DND-41 (cell line): ENCODE data around the gene CDHR2.

ENCODE experiments used
- ATAC-seq: fragments of 200-7000 bp; cut with Tn5 transposase; 3 replicates; pipeline ENCODE4 v1.9.1; 2021; ENCODE audit warnings: low read depth; ENCODE audit not compliant: insufficient read depth
- DNase-seq: peaks from one replicate; pipeline ENCODE4 v3.0.0-alpha.2; 2020
- H2AFZ ChIP-seq: 2 replicates; pipeline ENCODE4 v1.6.0; 2012; ENCODE audit warnings: low read depth, low read length
- H3K27ac ChIP-seq: 2 replicates; pipeline ENCODE4 v1.5.1; 2012; ENCODE audit warnings: low read length, inconsistent platforms
- H3K27me3 ChIP-seq: fragments of 200-600 bp; sonication (generic); 2 replicates; pipeline ENCODE4 v1.6.0; 2012; ENCODE audit warnings: low read length, mild to moderate bottlenecking, inconsistent platforms; ENCODE audit not compliant: insufficient read depth, poor library complexity
- H3K36me3 ChIP-seq: 2 replicates; pipeline ENCODE4 v1.5.1; 2012; ENCODE audit warnings: low read length, inconsistent platforms; ENCODE audit not compliant: insufficient read depth
- H3K4me1 ChIP-seq: 2 replicates; pipeline ENCODE4 v1.5.1; 2012; ENCODE audit warnings: mild to moderate bottlenecking, low read length; ENCODE audit not compliant: insufficient read depth
- H3K4me2 ChIP-seq: 2 replicates; pipeline ENCODE4 v1.6.0; 2012; ENCODE audit warnings: mild to moderate bottlenecking, moderate library complexity, low read length, inconsistent platforms; ENCODE audit not compliant: insufficient read depth
- H3K4me3 ChIP-seq, 2 experiments: fragments of 200-600 bp in 1 of 2; shearing (Covaris generic) in 1 of 2; 2 replicates each; pipeline ENCODE4 v1.5.1; 2012 to 2016; ENCODE audit warnings: inconsistent platforms in 2 of 2, low read length in 2 of 2, mild to moderate bottlenecking in 2 of 2, low read depth in 1 of 2, moderate library complexity in 1 of 2
- H3K79me2 ChIP-seq: 2 replicates; pipeline ENCODE4 v1.6.0; 2012; ENCODE audit warnings: low read length, inconsistent platforms; ENCODE audit not compliant: insufficient read depth
- H3K9ac ChIP-seq: 2 replicates; pipeline ENCODE4 v1.6.0; 2012; ENCODE audit warnings: low read depth, mild to moderate bottlenecking, inconsistent platforms, low read length, moderate library complexity
- H3K9me3 ChIP-seq: 2 replicates; pipeline ENCODE4 v1.5.1; 2012; ENCODE audit warnings: low read length, moderate library complexity, mild to moderate bottlenecking, inconsistent platforms; ENCODE audit not compliant: insufficient read depth, severe bottlenecking
- H4K20me1 ChIP-seq: 2 replicates; pipeline ENCODE4 v1.6.0; 2012; ENCODE audit warnings: low read length; ENCODE audit not compliant: insufficient read depth
- EZH2 ChIP-seq: IDR thresholded peaks from 3 replicates; pipeline ENCODE4 v1.6.1; 2012; ENCODE audit warnings: borderline replicate concordance, low read depth, mild to moderate bottlenecking, moderate library complexity, low read length, inconsistent platforms; ENCODE audit not compliant: severe bottlenecking
- TF ChIP-seq, protein P1 (sequence below): IDR thresholded peaks from 2 replicates; pipeline ENCODE4 v1.5.1; 2012; ENCODE audit warnings: borderline replicate concordance, low read length, moderate library complexity, mild to moderate bottlenecking; ENCODE audit not compliant: poor library complexity, severe bottlenecking; ENCODE audit errors: extremely low read depth

Gene CDHR2

DNA sequence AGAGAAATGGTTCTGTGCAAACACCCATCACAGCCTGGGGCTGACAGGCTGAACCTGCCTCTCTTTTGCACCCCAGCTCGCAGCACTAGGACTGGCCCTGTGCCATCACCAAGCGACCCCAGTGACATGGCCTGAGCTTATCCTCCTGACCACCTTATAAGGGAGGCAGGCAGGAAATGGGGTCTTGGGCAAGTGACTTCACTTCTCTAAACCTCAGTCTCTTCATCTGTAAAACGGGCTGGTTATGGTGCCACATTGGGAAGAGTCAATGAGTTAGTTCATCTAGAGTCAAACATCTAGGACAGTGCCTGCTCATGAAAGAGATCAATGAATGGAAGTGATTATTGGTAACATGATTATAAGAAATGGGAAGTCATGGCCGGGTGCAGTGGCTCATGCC lies 75.0 kb downstream of the CDHR2 start:
- no peak for TF ChIP-seq EZH2
- TF ChIP-seq, protein P1, sequence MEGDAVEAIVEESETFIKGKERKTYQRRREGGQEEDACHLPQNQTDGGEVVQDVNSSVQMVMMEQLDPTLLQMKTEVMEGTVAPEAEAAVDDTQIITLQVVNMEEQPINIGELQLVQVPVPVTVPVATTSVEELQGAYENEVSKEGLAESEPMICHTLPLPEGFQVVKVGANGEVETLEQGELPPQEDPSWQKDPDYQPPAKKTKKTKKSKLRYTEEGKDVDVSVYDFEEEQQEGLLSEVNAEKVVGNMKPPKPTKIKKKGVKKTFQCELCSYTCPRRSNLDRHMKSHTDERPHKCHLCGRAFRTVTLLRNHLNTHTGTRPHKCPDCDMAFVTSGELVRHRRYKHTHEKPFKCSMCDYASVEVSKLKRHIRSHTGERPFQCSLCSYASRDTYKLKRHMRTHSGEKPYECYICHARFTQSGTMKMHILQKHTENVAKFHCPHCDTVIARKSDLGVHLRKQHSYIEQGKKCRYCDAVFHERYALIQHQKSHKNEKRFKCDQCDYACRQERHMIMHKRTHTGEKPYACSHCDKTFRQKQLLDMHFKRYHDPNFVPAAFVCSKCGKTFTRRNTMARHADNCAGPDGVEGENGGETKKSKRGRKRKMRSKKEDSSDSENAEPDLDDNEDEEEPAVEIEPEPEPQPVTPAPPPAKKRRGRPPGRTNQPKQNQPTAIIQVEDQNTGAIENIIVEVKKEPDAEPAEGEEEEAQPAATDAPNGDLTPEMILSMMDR, result no peak
- Histone ChIP-seq H3K4me2 (no peak overlapping the region), H3K27me3 (no peaks in the 10 kb centered on the region), H3K36me3 (no peaks in the 10 kb centered on the region), H3K4me1 (no peaks in the 10 kb centered on the region), H3K9me3 (no peaks in the 10 kb centered on the region), H4K20me1 (no peaks in the 10 kb centered on the region), H3K79me2 (no peaks in the 10 kb centered on the region), H2AFZ (no peak overlapping the region), H3K4me3 (no peak overlapping the region), H3K9ac (no peak overlapping the region), H3K27ac (no peak overlapping the region)
- ATAC-seq (no peak), DNase-seq (no peak)

DNA sequence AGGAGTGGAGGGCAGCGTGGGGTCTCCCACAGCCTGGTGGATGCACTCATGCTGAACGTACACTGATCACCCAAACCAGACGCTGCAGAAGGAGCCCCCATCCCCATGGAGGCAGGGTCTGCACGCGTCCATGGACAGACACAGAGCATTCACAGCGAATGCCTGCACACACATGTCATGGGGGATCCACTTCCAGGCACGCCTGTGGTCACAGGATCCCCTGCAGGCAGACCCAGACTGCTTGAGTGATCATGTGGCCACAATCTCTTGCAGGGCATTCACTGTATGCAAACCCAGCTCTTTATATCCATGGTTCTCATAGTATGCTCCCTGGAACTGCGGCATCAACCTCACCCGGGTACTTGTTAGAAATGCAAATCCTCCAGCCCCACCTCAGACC lies 75.8 kb downstream of the CDHR2 start:
- H3K79me2 ChIP-seq, result no peaks in the 10 kb centered on the region
- ATAC-seq (no peak), DNase-seq (no peak)
- no peak overlapping the region for H3K27ac ChIP-seq
- no peak overlapping the region for H3K9ac ChIP-seq
- H3K4me2 ChIP-seq, result no peak overlapping the region
- H4K20me1 ChIP-seq, result no peaks in the 10 kb centered on the region
- H3K4me1 ChIP-seq, result no peaks in the 10 kb centered on the region
- no peaks in the 10 kb centered on the region for H3K36me3 ChIP-seq
- no peaks in the 10 kb centered on the region for H3K9me3 ChIP-seq
- no peak for TF ChIP-seq EZH2
- TF ChIP-seq, protein P1, result no peak
- no peaks in the 10 kb centered on the region for H3K27me3 ChIP-seq
- H2AFZ ChIP-seq, result no peak overlapping the region
- no peak overlapping the region for H3K4me3 ChIP-seq

DNA sequence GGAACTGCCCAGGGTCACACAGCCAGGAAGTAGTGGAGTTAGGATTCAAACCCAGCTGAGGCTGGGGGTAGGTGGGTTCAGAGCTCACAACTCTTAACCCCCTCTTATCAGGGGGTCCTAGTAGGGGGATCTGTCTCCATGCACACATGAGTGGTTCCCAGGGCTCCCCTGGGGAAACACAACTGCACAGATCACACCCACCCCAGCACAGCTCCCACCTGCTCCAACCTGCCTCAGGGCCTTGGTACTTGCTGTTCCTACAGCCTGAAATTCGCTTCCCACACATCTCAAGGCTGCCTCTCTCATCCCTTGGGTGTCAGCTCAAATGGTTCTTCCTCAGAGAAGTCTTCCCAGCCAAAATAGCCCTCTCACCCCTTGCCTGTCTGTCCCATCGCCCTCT lies 76.4 kb downstream of the CDHR2 start:
- DNase-seq, result no peak
- Histone ChIP-seq H3K4me1 (no peaks in the 10 kb centered on the region), H2AFZ (no peak overlapping the region), H3K27ac (no peak overlapping the region), H3K27me3 (no peaks in the 10 kb centered on the region), H3K9ac (no peak overlapping the region), H3K9me3 (no peaks in the 10 kb centered on the region), H3K36me3 (no peaks in the 10 kb centered on the region), H4K20me1 (no peaks in the 10 kb centered on the region), H3K4me2 (no peak overlapping the region), H3K79me2 (no peaks in the 10 kb centered on the region), H3K4me3 (no peak overlapping the region)
- no peak for ATAC-seq
- TF ChIP-seq EZH2, result no peak
- TF ChIP-seq, protein P1, result no peak
